Measurements from ENCODE around the gene MYADM. TPM values are rescaled to one million over a fixed set of nuclear protein-coding genes. Genes with fewer than 3 reads are reported as not detected.

Gene MYADM
- total RNA-seq, 1 experiment from 2014 or later = 4.5 TPM

Other genes starting within 250 kb of the MYADM start
- gene DPRX, start 235.9 kb upstream of the MYADM start, total RNA-seq (2014; rRNA removed; shearing (Covaris generic)) = not detected in 2 replicates
- not detected in 2 replicates for gene NLRP12, start 43.6 kb upstream of the MYADM start, total RNA-seq (2014; rRNA removed; shearing (Covaris generic))
- gene PRKCG, start 14.3 kb downstream of the MYADM start, total RNA-seq (2014; rRNA removed; shearing (Covaris generic)) = not detected in 2 replicates
- gene CACNG7, start 41.4 kb downstream of the MYADM start, total RNA-seq (2014; rRNA removed; shearing (Covaris generic)) = not detected in 2 replicates
- gene CACNG8, start 95.1 kb downstream of the MYADM start, total RNA-seq (2014; rRNA removed; shearing (Covaris generic)) = not detected in 2 replicates
- gene CACNG6, start 123.8 kb downstream of the MYADM start, total RNA-seq (2014; rRNA removed; shearing (Covaris generic)) = not detected in 2 replicates
- gene VSTM1, start 196.0 kb downstream of the MYADM start, total RNA-seq (2014; rRNA removed; shearing (Covaris generic)) = not detected in 2 replicates
- not detected in 2 replicates for gene TARM1, start 213.5 kb downstream of the MYADM start, total RNA-seq (2014; rRNA removed; shearing (Covaris generic))
- not detected in 2 replicates for gene OSCAR, start 232.9 kb downstream of the MYADM start, total RNA-seq (2014; rRNA removed; shearing (Covaris generic))
- 43.1 and 48.5 TPM in 2 replicates for gene NDUFA3, start 235.0 kb downstream of the MYADM start, total RNA-seq (2014; rRNA removed; shearing (Covaris generic))
- gene TFPT, start 247.8 kb downstream of the MYADM start, total RNA-seq (2014; rRNA removed; shearing (Covaris generic)) = 33.4 and 39.5 TPM in 2 replicates
- 49.4 and 62.4 TPM in 2 replicates for gene PRPF31, start 247.9 kb downstream of the MYADM start, total RNA-seq (2014; rRNA removed; shearing (Covaris generic))